Left colon (tissue), 2 donors: Measurements from ENCODE around the gene TRPM5. TPM values are rescaled to one million over a fixed set of nuclear protein-coding genes. Genes with fewer than 3 reads are reported as not detected.

Experiments used
- ATAC-seq: fragments of 200-7000 bp; cut with Tn5 transposase; one replicate; pipeline ENCODE4 v1.9.1; 2020; ENCODE audit warnings: mild to moderate bottlenecking, moderate library complexity
- DNase-seq, 2 donors: peaks; one replicate each; pipeline ENCODE4 v3.0.0-alpha.2; 2020
- intact Hi-C, 2 donors: fragments of 100-400 bp; cut with DNase I in 1 of 2; cut with micrococcal nuclease in 1 of 2; formaldehyde crosslinking; loops; one replicate each; pipeline versions ENCODE4 v1.11.2 to v1.14.0; 2022; cut with DNase I, micrococcal nuclease
- total RNA-seq, 2 donors: library from RNA; stranded (reverse); fragmentation: NEBNext Ultra II Directional; extraction: Animal tissue kit (Norgen Biotek cat#: 25700); gene quantifications; one replicate each; pipeline ENCODE4 v1.2.1, GENCODE V29; 2021
- donor health status: DM: no; HTN: no; CAD: no.
- donor health status: DM: yes; HTN: yes; CAD: no.

Gene TRPM5
- total RNA-seq, 2 donors from 2014 or later, result 2.0 to 3.8 TPM

DNA sequence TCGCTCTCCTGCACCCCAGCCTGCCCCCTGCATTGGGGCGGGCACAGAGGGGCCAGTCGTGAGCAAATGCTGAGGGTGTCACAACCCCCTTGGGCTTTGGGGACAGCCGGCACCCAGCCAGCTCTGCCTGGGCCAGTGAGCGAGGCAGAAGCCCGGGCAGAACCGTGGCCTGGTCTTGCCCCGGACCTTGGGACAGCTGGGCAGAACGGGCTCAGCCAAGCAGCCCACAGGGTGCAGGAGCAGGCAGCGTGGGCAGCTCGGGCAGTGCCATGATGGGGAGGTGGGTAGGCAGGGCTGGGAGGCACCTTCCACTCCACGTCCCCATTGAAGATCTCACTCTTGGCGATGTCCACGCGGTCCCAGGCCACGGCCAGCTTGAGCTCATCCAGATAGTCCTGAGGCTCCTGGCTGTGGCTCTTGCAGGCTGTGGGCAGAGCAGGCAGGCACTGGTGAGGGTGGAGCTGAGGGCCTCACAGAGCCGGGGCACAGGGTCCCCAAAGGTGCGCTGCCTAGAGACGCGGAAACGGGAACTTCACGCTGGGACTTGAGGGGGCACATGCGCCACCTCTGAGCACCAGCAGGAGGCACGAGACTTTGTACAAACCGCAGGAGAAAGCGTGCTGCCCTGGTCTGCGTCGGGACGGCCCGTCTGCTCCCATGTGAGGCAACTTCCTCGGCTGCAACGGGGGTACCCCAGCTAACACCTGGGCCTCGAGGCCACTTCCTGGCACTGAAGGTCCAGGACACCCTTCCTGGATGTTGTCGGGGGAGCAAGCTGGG, 28.5 kb downstream of the TRPM5 start:
- ATAC-seq (no peak), DNase-seq (no peak)
- intact Hi-C loops, result no loop called here

GRCh38 chr11:2415171-2415570, 29.1 kb downstream of the TRPM5 start:
- intact Hi-C loops, result no loop called here
- DNase-seq (no peak), ATAC-seq (no peak)

DNA sequence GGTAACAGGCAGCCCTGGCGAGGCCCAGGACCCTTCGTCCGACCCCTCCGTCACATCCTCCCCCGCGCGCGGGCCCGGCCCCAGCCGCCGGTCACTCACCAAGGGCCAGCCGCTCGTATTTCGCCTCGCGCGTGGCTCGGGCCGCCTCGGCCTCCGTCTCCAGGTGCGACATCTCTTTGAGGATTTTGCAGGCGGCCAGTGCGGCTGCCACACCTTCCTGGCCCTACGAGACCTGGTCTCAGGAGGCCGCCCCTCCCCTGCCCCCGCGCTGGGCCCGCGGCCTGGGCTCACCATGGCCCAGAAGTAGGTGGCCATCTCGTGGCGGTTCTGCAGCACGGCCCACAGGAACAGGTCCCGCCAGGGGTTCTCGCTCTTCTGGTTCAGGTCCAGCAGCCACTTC, 29.7 kb downstream of the TRPM5 start:
- no peak for DNase-seq
- intact Hi-C loops, result loop anchor here in 1 of 2 donors (5.0 kb wide), 1 partner anchor 217 kb away; no protein-coding TSS in a partner anchor
- no peak for ATAC-seq

DNA sequence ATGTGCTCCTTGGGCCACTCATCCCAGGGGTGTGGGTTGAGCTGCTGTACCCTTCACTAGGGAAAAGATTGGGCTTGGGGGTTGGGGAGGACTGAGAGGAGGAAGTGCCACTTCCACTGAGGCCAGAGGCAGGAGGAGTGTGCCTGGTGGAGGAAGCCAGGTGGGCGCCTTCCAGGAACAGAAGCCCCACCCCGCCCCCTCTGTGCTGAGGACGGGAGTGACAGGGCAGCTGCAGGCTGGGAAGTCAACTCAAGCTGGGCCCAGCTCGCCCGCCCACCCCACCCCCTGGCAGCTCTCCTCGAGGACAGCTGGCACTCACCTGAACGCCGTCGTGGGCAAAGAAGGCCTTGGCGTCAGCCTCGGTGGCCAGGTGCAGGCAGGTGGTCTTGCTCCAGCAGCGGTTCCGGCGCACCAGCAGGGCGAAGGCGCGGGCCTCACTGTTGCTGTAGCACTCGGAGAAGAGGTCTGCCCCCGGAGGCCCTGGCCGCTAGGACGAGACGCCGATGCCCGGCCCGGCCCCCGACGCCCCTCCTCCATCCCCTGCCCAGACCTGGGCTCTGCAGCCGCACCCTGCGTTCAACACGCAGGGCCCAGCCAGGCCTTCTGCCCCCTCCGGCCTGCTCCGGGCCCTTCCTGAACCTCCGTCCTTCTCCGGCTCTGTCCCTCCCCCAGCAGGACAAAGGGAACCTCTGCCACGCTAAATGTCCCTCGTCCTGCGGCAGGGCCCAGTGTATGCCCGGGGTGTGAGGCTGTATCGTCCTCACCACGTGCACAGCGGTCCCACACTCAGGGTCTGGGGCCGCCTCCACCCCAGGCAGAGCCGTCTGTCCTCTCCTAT, 30.4 kb downstream of the TRPM5 start:
- intact Hi-C loops, result loop anchor here in 1 of 2 donors (5.0 kb wide), 1 partner anchor 217 kb away; no protein-coding TSS in a partner anchor
- DNase-seq, result no peak
- ATAC-seq, result peak; percentile 5

- ATAC-seq, result no peak
- intact Hi-C loops, result loop anchor here in 1 of 2 donors (5.0 kb wide), 1 partner anchor 215 kb away; no protein-coding TSS in a partner anchor
- no peak for DNase-seq
Observed at GRCh38 chr11:2412323-2412722, 32.0 kb downstream of the TRPM5 start.

- no peak for ATAC-seq
- intact Hi-C loops, result loop anchor here in 1 of 2 donors (5.0 kb wide), 1 partner anchor 214 kb away; no protein-coding TSS in a partner anchor
- DNase-seq, result no peak
Observed at GRCh38 chr11:2411446-2412305, 32.6 kb downstream of the TRPM5 start.

GRCh38 chr11:2410616-2411015, 33.7 kb downstream of the TRPM5 start:
- intact Hi-C loops, result loop anchor here in 1 of 2 donors (5.0 kb wide), 1 partner anchor 213 kb away; no protein-coding TSS in a partner anchor

GRCh38 chr11:2409611-2410468, 34.5 kb downstream of the TRPM5 start:
- ATAC-seq, result no peak
- intact Hi-C loops, result loop anchor here in 1 of 2 donors (5.0 kb wide), 1 partner anchor 213 kb away; no protein-coding TSS in a partner anchor
- no peak for DNase-seq

More at GRCh38 chr11:2410616-2411015, 33.7 kb downstream of the TRPM5 start:
- DNase-seq, result no peak
- no peak for ATAC-seq

DNA sequence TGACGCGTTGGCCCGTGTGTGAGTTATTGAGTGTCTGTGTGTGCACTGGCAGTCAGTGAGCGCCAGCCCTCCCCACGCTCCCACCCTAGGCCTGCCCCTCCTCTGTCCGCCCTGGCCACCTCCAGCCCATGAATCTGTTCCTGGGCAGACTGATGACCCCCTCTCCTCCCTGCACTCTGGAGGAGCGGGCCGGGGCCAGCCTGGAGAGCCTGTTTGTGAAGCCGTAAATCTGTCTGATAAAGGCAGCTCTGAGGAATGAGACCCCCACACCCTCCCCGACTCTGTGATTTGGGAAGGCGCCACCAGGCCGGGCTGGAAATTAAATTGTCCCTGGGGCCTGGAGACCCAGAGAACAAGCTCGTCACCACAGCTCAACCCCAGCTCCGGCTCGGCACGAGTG, 35.2 kb downstream of the TRPM5 start:
- DNase-seq (no peak), ATAC-seq (no peak)
- intact Hi-C loops, result no loop called here

- intact Hi-C loops, result no loop called here
- ATAC-seq (no peak), DNase-seq (no peak)
Observed at GRCh38 chr11:2408671-2409070, 35.6 kb downstream of the TRPM5 start.

GRCh38 chr11:2406878-2407410, 37.4 kb downstream of the TRPM5 start:
- ATAC-seq (peak; percentile 51), DNase-seq (peak in 1 of 2 donors; percentile 59)
- intact Hi-C loops, result no loop called here

DNA sequence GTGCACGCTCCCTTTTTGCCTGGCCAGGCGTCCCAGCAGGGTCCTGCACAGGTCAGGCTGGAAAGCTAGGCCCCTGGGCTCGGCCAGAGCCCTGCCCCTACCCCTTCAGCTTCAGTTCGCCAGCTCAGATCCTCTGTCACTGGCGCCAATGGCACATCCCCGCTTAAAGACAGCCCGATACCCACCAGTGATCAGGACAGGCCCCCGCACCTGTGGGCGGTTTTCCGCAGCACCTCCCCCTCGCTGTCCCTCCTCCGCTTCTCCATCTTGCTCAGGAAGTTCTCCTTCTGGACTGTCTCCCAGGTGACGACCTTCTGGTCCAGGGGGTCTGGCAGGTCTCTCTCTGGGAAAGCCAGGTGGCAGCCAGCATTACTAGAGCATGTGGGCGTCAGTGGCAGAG, 37.9 kb downstream of the TRPM5 start:
- intact Hi-C loops, result no loop called here
- ATAC-seq (no peak), DNase-seq (no peak)

GRCh38 chr11:2404735-2405196, 39.5 kb downstream of the TRPM5 start:
- intact Hi-C loops, result no loop called here
- DNase-seq (no peak), ATAC-seq (no peak)

DNA sequence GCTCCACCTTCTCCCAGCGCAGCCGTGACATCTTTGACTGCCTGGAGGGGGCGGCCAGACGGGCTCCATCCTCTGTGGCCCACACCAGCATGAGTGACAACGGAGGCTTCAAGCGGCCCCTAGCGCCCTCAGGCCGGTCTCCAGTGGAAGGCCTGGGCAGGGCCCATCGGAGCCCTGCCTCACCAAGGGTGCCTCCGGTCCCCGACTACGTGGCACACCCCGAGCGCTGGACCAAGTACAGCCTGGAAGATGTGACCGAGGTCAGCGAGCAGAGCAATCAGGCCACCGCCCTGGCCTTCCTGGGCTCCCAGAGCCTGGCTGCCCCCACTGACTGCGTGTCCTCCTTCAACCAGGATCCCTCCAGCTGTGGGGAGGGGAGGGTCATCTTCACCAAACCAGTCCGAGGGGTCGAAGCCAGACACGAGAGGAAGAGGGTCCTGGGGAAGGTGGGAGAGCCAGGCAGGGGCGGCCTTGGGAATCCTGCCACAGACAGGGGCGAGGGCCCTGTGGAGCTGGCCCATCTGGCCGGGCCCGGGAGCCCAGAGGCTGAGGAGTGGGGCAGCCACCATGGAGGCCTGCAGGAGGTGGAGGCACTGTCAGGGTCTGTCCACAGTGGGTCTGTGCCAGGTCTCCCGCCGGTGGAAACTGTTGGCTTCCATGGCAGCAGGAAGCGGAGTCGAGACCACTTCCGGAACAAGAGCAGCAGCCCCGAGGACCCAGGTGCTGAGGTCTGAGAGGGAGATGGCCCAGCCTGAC, 41.2 kb downstream of the TRPM5 start:
- intact Hi-C loops, result no loop called here
- DNase-seq, result no peak
- ATAC-seq, result no peak

GRCh38 chr11:2402106-2402505, 42.2 kb downstream of the TRPM5 start:
- ATAC-seq, result no peak
- DNase-seq, result no peak
- intact Hi-C loops, result no loop called here

DNA sequence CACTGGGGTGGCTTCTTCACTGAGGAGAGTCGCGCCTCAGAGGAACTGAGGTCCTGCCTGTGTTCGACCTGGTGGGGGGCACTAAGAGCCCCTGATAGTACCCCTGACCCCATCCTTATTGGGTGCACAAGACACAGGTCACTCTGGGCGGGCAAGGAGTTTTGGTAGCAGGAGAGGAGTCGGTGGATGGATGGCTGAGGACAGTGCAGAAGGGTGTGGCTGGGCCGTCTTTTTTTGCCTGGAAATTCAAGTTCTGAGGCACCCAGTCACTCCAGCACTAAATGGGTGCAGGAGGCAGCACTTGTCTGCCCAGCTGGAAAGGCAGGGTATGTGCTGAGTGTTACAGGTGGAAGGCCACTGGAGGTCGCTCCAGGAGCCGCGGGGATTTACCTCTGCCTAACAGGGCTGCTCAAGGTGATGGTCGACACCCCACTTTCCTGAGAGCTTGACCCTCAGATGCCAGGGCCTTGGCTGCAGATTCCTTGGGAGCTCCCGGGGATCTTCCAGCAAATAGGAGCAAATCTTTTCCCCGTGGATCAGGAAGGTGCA, 42.8 kb downstream of the TRPM5 start:
- DNase-seq (no peak), ATAC-seq (no peak)
- intact Hi-C loops, result no loop called here
